SJCRH30 (cell line): ENCODE results near the gene SYCE1. TPM values are rescaled to one million over a fixed set of nuclear protein-coding genes. Genes with fewer than 3 reads are reported as not detected.
"Not testable (repeated sequence)": the region's sequence is repeated elsewhere in the genome, so short reads cannot be mapped to it uniquely, and the experiment has no call there.

ENCODE experiments used
- DNase-seq, 2 experiments: peaks; one replicate each; pipeline ENCODE4 v3.0.0-alpha.2; 2015 to 2020
- H3K27ac ChIP-seq: fragments of 250-450 bp; sonication (Bioruptor Pico); 2 replicates; pipeline ENCODE4 v1.5.1; 2020; ENCODE audit warnings: mild to moderate bottlenecking, moderate library complexity
- H3K27me3 ChIP-seq: fragments of 250-450 bp; sonication (Bioruptor Pico); 2 replicates; pipeline ENCODE4 v1.5.1; 2020; ENCODE audit warnings: mild to moderate bottlenecking, moderate library complexity
- H3K36me3 ChIP-seq: fragments of 250-450 bp; sonication (Bioruptor Pico); 2 replicates; pipeline ENCODE4 v1.5.1; 2020; ENCODE audit warnings: mild to moderate bottlenecking, moderate library complexity
- H3K4me1 ChIP-seq: fragments of 250-450 bp; sonication (Bioruptor Pico); 2 replicates; pipeline ENCODE4 v1.5.1; 2020; ENCODE audit warnings: mild to moderate bottlenecking, moderate library complexity
- H3K4me3 ChIP-seq: fragments of 250-450 bp; sonication (Bioruptor Pico); 2 replicates; pipeline ENCODE4 v1.5.1; 2020; ENCODE audit warnings: mild to moderate bottlenecking, moderate library complexity
- H3K9me3 ChIP-seq: fragments of 250-450 bp; sonication (Bioruptor Pico); replicated peaks from 2 replicates; pipeline ENCODE4 v1.5.1; 2020; ENCODE audit warnings: mild to moderate bottlenecking, moderate library complexity
- total RNA-seq: library from RNA; depleted of rRNA; stranded (reverse); fragments of >200 nt; shearing (Covaris generic); gene quantifications from 2 replicates; pipeline ENCODE4 v1.2.3, GENCODE V29; 2014; rRNA removed

The SYCE1 gene, protein sequence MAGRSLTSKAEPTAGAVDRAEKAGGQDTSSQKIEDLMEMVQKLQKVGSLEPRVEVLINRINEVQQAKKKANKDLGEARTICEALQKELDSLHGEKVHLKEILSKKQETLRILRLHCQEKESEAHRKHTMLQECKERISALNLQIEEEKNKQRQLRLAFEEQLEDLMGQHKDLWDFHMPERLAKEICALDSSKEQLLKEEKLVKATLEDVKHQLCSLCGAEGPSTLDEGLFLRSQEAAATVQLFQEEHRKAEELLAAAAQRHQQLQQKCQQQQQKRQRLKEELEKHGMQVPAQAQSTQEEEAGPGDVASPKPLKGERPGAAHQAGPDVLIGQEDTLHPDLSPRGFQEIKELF
- 0.16 TPM in 1 of 2 replicates, not detected in the other for total RNA-seq

DNA sequence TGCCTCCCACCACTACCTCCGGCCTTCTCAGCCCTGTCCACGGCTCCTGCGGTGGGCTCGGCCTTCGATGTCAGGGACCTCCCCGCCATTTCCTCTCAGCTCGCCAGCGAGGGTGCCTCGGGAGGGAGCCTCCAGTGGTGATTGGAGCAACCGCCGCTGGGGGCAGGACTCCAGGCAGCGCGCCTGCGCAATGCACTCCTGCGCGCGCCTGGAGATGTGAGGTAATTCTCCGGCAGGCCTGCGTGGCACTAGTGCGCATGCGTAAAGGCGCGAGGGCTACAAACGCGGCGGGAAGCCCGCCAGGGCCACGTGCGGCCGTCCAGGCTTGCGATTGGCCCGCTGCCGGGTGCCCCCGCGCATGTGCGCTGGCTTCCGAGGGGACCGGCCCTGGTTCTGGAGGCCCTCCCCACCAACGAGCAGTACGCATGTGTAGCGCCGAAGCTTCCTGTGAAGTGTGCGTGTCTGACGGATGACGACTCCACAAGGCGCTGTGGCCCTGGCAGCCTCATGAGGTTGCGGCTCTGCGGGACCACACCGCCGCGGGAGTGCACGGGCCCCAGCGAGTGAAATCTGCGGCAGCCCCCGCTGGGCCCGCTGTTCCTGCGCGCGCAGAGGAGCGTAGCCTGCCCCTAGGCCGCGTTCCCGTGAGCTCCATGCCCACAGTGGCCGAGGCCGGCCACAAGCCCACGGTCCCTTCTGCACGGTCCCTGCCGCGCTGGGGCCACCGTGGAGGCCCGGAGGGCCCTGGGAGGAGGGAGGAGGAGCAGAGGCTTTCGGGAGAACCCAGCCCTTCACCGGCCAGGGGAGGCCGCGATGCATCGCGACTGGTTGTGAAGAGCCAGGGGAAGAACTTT is at the start of gene SYCE1:
Gene SYCE1, minus strand, starts transcription at position 143 of the 854 bp plus-strand sequence. Its CDS starts 54 bp downstream, at position 89.
- Histone ChIP-seq H3K36me3 (no peaks in the 10 kb centered on the region), H3K27me3 (no peaks in the 10 kb centered on the region), H3K4me3 (no peak within 1 kb of the TSS), H3K4me1 (no peaks in the 10 kb centered on the region), H3K27ac (no peak within 1 kb of the TSS), H3K9me3 (no peaks in the 10 kb centered on the region)
- no peak for DNase-seq

DNA sequence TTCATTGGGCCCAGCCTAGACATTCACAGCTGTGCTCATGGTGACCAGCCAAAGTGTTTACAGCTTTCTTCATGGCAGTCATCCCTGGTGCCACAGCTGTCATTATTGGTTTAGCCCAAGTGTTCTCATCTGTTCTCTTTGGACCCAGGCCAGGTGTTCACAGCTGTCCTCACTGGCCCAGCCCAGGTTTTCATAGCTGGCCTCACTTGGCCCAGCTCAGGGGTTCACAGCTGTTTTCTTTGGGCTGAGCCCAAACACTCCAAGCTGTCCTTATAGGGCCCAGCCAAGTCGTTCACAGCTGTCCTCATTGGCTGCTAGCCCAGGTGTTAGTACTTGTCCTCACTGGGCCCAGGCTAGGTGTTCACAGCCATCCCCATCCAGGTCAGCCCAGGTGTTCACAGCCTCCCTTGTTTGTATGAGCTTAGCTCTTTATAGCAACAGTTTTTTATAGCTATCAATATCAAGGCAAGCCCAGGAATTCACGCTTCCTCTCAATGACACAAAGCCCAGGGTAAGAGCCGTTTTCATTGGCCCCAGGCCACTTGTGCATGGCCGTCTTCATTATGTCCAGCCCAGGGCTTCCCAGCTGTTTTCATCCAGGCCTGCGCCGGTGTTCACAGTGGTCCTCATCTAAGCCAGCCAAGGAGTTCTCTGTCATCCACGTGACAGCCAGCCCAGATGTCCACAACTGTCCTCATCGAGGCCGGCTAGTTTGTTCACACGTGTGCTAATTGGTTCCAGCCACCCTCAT is 49.6 kb upstream of the SYCE1 start:
- Histone ChIP-seq H3K27ac (peak overlapping the region; percentile 89), H3K36me3 (no peaks in the 10 kb centered on the region), H3K9me3 (no peaks in the 10 kb centered on the region), H3K27me3 (no peaks in the 10 kb centered on the region), H3K4me3 (no peak overlapping the region), H3K4me1 (peaks cover 56% of the 10 kb centered on the region)
- peak; percentile 95 to 97 for DNase-seq

DNA sequence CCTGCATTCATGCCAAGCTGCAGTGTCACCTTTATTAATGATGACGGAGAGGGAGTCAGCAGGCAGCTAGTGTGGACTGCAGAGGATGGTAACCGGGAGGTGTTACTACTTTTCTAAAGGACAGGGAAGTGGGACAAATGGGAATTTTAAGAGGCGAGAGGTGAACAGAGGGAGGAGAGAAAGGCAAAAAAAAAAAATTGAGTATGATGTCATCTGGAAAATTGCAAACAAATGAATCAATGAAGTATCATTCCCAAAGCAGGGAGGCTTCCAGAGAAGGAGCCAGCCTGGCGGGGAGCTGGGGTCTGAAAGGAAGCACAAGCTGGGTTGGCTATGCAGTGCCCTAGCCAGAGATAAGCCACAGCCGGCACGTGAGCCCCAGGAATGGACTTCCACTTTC is 48.3 kb upstream of the SYCE1 start:
- Histone ChIP-seq H3K4me1 (peaks cover 45% of the 10 kb centered on the region), H3K27ac (peak overlapping the region; percentile 89), H3K36me3 (no peaks in the 10 kb centered on the region), H3K4me3 (no peak overlapping the region), H3K9me3 (no peaks in the 10 kb centered on the region), H3K27me3 (no peaks in the 10 kb centered on the region)
- DNase-seq, result no peak

- Histone ChIP-seq H3K4me1 (peaks cover 23% of the 10 kb centered on the region), H3K9me3 (no peaks in the 10 kb centered on the region), H3K36me3 (no peaks in the 10 kb centered on the region), H3K4me3 (no peak overlapping the region), H3K27ac (no peak overlapping the region), H3K27me3 (no peaks in the 10 kb centered on the region)
- no peak for DNase-seq
These were observed 45.7 kb upstream of the SYCE1 start for GRCh38 chr10:133611079-133611478.

DNA sequence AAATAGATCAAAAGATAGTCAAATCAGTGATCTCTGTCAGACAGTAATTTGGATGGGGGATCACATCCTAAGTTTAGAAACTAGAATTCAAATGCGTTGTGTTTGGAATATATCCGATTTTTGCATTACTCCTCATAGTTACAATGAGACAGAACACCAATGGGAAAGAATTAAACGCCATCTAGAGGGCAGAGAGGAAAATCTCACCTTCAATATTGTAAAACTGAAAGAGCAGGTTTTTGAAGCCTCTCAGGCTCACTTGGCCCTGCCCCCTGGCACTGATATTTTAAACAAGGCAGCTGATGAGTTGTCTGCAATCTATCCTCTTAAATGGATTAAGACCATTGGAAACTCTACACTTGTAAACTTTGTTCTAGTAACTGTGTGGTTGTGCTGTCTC is 43.5 kb upstream of the SYCE1 start:
- Histone ChIP-seq H3K36me3 (no peaks in the 10 kb centered on the region), H3K4me1 (peaks cover 5% of the 10 kb centered on the region), H3K4me3 (no peak overlapping the region), H3K27me3 (no peaks in the 10 kb centered on the region), H3K27ac (no peak overlapping the region), H3K9me3 (no peaks in the 10 kb centered on the region)
- peak in 1 of 2 experiments; percentile 30 for DNase-seq

GRCh38 chr10:133603434-133603833 is 38.1 kb upstream of the SYCE1 start:
- not testable (repeated sequence) for H3K27ac ChIP-seq, H3K36me3 ChIP-seq, H3K4me3 ChIP-seq, H3K9me3 ChIP-seq, DNase-seq, H3K4me1 ChIP-seq, H3K27me3 ChIP-seq

- no peaks in the 10 kb centered on the region for H3K36me3 ChIP-seq
- no peaks in the 10 kb centered on the region for H3K9me3 ChIP-seq
- no peaks in the 10 kb centered on the region for H3K27me3 ChIP-seq
- H3K4me3 ChIP-seq, result no peak overlapping the region
- no peaks in the 10 kb centered on the region for H3K4me1 ChIP-seq
- no peak for DNase-seq
- H3K27ac ChIP-seq, result no peak overlapping the region
These were observed 35.3 kb upstream of the SYCE1 start for GRCh38 chr10:133600657-133601056.

- not testable (repeated sequence) for DNase-seq, H3K4me3 ChIP-seq, H3K4me1 ChIP-seq, H3K27ac ChIP-seq, H3K36me3 ChIP-seq, H3K9me3 ChIP-seq, H3K27me3 ChIP-seq
These were observed 34.5 kb upstream of the SYCE1 start for GRCh38 chr10:133599869-133600268.

GRCh38 chr10:133592716-133593115 is 27.3 kb upstream of the SYCE1 start:
- no peaks in the 10 kb centered on the region for H3K27me3 ChIP-seq
- DNase-seq, result no peak
- no peaks in the 10 kb centered on the region for H3K9me3 ChIP-seq
- no peak overlapping the region for H3K4me3 ChIP-seq
- no peaks in the 10 kb centered on the region for H3K36me3 ChIP-seq
- H3K4me1 ChIP-seq, result no peaks in the 10 kb centered on the region
- H3K27ac ChIP-seq, result no peak overlapping the region

DNA sequence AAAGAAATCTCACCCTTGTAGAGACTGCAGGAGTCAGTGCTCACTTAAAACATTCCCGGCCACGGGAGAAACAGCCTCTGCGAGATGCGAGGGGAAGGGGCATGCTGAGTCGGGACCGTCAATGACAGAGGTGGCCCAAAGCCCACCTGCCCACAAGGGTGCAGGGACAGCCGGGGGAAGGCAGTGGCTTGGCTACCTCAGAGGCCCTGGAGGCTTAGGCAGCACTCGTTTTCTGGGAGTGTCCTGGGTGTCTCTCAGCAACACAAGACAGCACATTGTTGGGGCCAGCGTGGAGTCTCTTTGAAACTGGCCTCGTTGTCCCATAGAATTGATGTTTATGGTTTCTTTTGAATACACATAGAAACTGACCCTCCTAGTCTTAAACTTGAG is 25.6 kb upstream of the SYCE1 start:
- no peak for DNase-seq

DNA sequence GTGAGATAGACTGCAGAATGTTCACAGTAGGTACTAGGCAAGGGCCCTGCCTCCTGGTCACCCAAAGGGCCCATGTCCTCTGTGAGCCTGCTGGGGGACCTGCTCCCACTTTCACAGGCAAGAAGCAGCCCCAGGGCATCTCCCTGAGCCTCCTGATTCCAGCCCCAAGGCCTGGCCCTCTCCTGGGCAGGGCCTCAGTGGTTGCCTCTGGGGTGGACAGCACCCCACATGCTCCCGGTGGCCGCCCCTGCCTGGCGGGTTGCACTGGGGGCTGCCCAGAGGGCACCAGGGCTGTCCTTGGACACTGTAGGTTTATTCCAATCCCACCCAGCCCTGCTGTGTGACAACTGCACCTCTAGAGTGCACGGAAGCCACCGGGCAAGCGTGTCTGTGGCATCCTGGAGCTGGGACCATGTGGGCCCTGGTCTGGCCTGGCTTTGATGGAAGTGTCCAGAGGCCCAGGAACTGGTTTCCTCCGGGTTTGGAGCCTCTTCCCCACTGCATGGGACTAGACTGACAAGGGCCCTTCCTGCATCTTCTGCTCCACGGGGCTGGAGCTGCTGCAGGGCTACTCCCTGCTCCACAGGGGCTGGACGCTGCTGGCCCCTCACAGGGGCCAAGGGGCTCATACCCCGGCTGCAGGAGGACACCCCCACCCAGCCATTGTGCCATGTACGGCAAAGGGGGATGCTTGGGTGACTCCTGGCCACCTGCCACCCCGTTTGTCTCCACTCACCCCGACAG is 25.0 kb upstream of the SYCE1 start:
- H3K36me3 ChIP-seq, result no peaks in the 10 kb centered on the region
- H3K4me1 ChIP-seq, result no peaks in the 10 kb centered on the region
- no peaks in the 10 kb centered on the region for H3K9me3 ChIP-seq
- H3K27me3 ChIP-seq, result no peaks in the 10 kb centered on the region
- H3K4me3 ChIP-seq, result no peak overlapping the region
- H3K27ac ChIP-seq, result no peak overlapping the region
- DNase-seq, result no peak

More for the DNA sequence above, 25.6 kb upstream of the SYCE1 start:
- H3K9me3 ChIP-seq, result no peaks in the 10 kb centered on the region
- no peaks in the 10 kb centered on the region for H3K36me3 ChIP-seq
- H3K4me1 ChIP-seq, result no peaks in the 10 kb centered on the region
- H3K27ac ChIP-seq, result no peak overlapping the region
- no peaks in the 10 kb centered on the region for H3K27me3 ChIP-seq
- H3K4me3 ChIP-seq, result no peak overlapping the region

DNA sequence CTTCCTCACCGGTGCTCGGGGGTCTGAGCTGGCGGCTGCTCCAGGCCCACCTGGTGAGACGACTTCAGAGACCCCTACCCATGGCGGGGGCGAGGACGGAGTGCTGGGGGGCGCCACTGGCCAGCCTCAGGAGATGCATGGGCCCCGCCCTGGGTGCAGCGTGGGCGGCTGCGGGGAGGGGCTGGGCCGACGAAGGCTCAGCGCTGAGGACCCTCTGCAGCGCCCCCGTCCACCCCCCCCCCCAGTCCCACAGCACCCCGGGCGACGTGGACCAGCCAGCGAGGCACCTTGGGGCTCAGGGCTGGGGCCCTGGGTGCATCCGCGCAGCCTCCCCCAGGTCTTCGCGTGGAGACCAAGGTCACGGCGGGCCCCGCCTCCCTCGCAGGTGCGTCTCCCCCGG is 11.7 kb upstream of the SYCE1 start:
- H3K4me1 ChIP-seq, DNase-seq, H3K4me3 ChIP-seq, H3K9me3 ChIP-seq, H3K27me3 ChIP-seq, H3K27ac ChIP-seq, H3K36me3 ChIP-seq: not testable (repeated sequence)

- not testable (repeated sequence) for H3K4me3 ChIP-seq, H3K4me1 ChIP-seq, DNase-seq, H3K9me3 ChIP-seq, H3K27me3 ChIP-seq, H3K27ac ChIP-seq, H3K36me3 ChIP-seq
These were observed 8.1 kb upstream of the SYCE1 start for GRCh38 chr10:133573460-133573859.

GRCh38 chr10:133572055-133572454 is 6.7 kb upstream of the SYCE1 start:
- H3K27me3 ChIP-seq, H3K9me3 ChIP-seq, H3K27ac ChIP-seq, DNase-seq, H3K4me3 ChIP-seq, H3K36me3 ChIP-seq, H3K4me1 ChIP-seq: not testable (repeated sequence)
